H1 (cell line): Measurements from ENCODE around the gene ALG2. TPM values are rescaled to one million over a fixed set of nuclear protein-coding genes. Genes with fewer than 3 reads are reported as not detected.

Experiments
- ASH2L ChIP-seq: fragments of 200-600, 300-600 bp; sonication (generic); IDR thresholded peaks from one replicate; pipeline ENCODE4 v1.7.1; 2017; ENCODE audit warnings: low read length
- CBX8 ChIP-seq: fragments of 300-800, 300-1000 bp; sonication (generic); IDR thresholded peaks from 2 replicates; pipeline ENCODE4 v1.7.1; 2016; ENCODE audit warnings: low read depth, low read length, borderline replicate concordance
- CREB1 ChIP-seq: IDR thresholded peaks from 2 replicates; pipeline ENCODE4 v1.6.1; 2012; ENCODE audit warnings: inconsistent platforms
- KDM1A ChIP-seq: fragments of 200-600, 300-600 bp; sonication (generic); IDR thresholded peaks from 2 replicates; pipeline ENCODE4 v1.7.1; 2016; ENCODE audit warnings: mild to moderate bottlenecking, low read length, borderline replicate concordance
- NRF1 ChIP-seq: IDR thresholded peaks from 2 replicates; pipeline ENCODE4 v1.6.1; 2011; ENCODE audit warnings: mild to moderate bottlenecking, low read depth, low read length, improper control_type of control experiment
- SAP30 ChIP-seq: fragments of 300-600 bp; sonication (generic); IDR thresholded peaks from 2 replicates; pipeline ENCODE4 v1.7.1; 2012; ENCODE audit warnings: low read length, moderate library complexity, mild to moderate bottlenecking, inconsistent platforms; ENCODE audit not compliant: insufficient read depth, insufficient replicate concordance
- SIN3A ChIP-seq, 2 experiments: IDR thresholded peaks in 1 of 2; conservative IDR thresholded peaks in 1 of 2; 2 replicates each; pipeline ENCODE4 v1.6.1; 2011 to 2012; ENCODE audit warnings: low read length in 2 of 2, improper control_type of control experiment in 1 of 2, low read depth in 1 of 2, mild to moderate bottlenecking in 1 of 2
- SIRT6 ChIP-seq: IDR thresholded peaks from one replicate; pipeline ENCODE4 v1.7.1; 2012; ENCODE audit warnings: low read length, inconsistent platforms
- SUZ12 ChIP-seq: fragments of 200-600 bp; sonication (generic); IDR thresholded peaks from 2 replicates; pipeline ENCODE4 v1.6.1; 2012; ENCODE audit warnings: mild to moderate bottlenecking, inconsistent platforms, low read length, moderate library complexity, mixed read lengths
- TAF7 ChIP-seq: optimal IDR thresholded peaks from 2 replicates; pipeline ENCODE3; 2011; ENCODE audit warnings: low read depth, mild to moderate bottlenecking, inconsistent platforms, low read length, moderate library complexity, borderline replicate concordance
- polyA plus RNA-seq, 7 experiments: library from polyadenylated mRNA; depleted of rRNA in 3 of 7; stranded (reverse) in 5 of 7; unstranded in 2 of 7; fragments of >200 nt in 5 of 7; fragments of 200-250 nt in 2 of 7; gene quantifications; 1 replicate in 5 of 7; 2 replicates in 1 of 7; 4 replicates in 1 of 7; pipeline versions ENCODE4 v1.2.1 to v1.2.3, GENCODE V29; 2011 to 2013; ENCODE audit warnings: missing spikeins in 2 of 7, mixed read lengths in 2 of 7
- total RNA-seq: library from RNA; stranded (reverse); fragmentation: NEBNext Ultra II Directional; extraction: Animal tissue kit (Norgen Biotek cat#: 25700); gene quantifications from 2 replicates; pipeline ENCODE4 v1.2.1, GENCODE V29; 2021

ALG2 gene
- total and polyA plus RNA-seq, 2 of the 8 experiments (the other 6 are each of a cell fraction or from before 2014, with no cell fraction given): 27.1 to 30.7 TPM

DNA sequence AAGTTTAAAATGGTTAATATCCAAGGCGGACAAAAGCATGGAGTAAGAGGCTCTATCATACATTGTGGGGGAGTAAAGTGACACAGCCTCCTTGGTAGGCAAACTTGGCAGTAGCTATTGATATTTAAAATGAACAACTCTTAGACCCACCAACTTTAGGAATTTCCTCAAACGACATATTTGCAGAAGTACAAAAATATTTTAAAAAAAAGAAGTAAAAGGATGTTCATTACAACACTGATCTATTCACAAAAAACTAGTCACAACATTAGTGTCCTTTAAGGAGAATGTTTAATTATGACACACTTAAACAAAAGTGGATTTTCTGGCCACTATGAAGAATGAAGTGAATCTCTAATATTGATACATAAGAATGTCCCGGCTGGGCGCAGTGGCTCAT is 1.7 kb downstream of the ALG2 start (continued):
- TF ChIP-seq SUZ12: no peak
- no peak for TF ChIP-seq NRF1
- TF ChIP-seq ASH2L: no peak
- no peak for TF ChIP-seq CBX8
- TF ChIP-seq CREB1: no peak
- TF ChIP-seq KDM1A: no peak
- no peak for TF ChIP-seq TAF7
- TF ChIP-seq SAP30: no peak
- TF ChIP-seq SIRT6: no peak
- no peak for TF ChIP-seq SIN3A (conservative IDR thresholded peaks at IDR 0.05 in 1 of 2, IDR thresholded peaks at IDR 0.05 in 1 of 2; ENCODE audit: low read depth in 1 of 2, low read length in 2 of 2)
